ENCODE data around the gene PYCARD.

GRCh38 chr16:31193874-31194273 lies 8.7 kb downstream of the PYCARD start:
- TF ChIP-seq CTCF (IDR thresholded peaks at IDR 0.05; ENCODE audit: low read depth, low read length) (no peak), EZH2phosphoT487 (IDR thresholded peaks at IDR 0.05; ENCODE audit: low read depth) (no peak)
